Epithelial cell of esophagus (primary cell): Measurements from ENCODE around the gene SPSB1.

Experiments used
- DNase-seq: peaks from one replicate; pipeline ENCODE4 v3.0.0; 2010; ENCODE audit warnings: low read depth
- H3K4me3 ChIP-seq: 2 replicates; pipeline ENCODE4 v1.5.1; 2011; ENCODE audit warnings: mild to moderate bottlenecking, low read length, control low read depth
- TF ChIP-seq, protein P1 (sequence below): IDR thresholded peaks from 2 replicates; pipeline ENCODE4 v1.5.1; 2011; ENCODE audit warnings: low read depth, mild to moderate bottlenecking, low read length, control low read depth, inconsistent platforms; ENCODE audit not compliant: insufficient read depth; ENCODE audit errors: missing control alignments

The SPSB1 gene

GRCh38 chr1:9319208-9319788 lies 26.6 kb downstream of the SPSB1 start:
- TF ChIP-seq, protein P1, sequence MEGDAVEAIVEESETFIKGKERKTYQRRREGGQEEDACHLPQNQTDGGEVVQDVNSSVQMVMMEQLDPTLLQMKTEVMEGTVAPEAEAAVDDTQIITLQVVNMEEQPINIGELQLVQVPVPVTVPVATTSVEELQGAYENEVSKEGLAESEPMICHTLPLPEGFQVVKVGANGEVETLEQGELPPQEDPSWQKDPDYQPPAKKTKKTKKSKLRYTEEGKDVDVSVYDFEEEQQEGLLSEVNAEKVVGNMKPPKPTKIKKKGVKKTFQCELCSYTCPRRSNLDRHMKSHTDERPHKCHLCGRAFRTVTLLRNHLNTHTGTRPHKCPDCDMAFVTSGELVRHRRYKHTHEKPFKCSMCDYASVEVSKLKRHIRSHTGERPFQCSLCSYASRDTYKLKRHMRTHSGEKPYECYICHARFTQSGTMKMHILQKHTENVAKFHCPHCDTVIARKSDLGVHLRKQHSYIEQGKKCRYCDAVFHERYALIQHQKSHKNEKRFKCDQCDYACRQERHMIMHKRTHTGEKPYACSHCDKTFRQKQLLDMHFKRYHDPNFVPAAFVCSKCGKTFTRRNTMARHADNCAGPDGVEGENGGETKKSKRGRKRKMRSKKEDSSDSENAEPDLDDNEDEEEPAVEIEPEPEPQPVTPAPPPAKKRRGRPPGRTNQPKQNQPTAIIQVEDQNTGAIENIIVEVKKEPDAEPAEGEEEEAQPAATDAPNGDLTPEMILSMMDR: no peak
- no peak for DNase-seq

DNA sequence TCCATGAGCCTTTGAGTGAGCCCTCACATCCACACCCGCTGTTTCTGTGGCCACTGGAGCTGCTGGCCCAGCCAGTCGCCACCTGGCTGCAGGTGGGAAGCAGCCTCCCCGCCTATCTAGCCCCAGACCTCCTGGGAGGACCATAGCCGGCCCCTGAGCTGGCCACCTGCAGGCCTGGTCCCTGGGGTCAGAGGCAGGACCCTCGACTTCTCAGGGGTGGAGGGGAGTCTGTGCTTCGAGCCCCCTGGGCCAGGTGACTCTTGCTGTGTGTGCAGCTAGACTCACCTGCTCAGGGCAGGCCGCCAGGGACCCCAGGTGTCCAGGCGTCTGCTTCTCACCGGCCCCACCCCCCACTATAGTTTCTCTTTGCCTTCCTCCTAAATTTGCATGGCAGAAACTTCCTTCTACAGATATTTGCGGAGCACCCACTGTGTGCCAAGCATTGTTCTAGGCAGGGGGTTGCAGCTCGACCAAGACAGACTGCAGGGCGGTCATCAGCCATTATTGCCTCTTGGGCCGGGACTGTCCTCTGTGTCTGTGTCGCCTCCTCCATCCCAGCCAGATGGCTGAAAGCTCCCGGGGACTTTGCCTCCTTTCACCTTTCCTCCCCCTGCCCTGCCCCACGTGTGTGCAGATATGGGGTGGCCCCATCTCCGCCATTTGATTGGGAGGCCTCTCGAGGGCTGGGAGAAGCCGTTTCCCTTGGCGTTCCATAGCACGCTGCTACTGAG lies 27.3 kb downstream of the SPSB1 start:
- H3K4me3 ChIP-seq: no peak overlapping the region
- no peak for DNase-seq
- TF ChIP-seq, protein P1: no peak

More at GRCh38 chr1:9319208-9319788, 26.6 kb downstream of the SPSB1 start:
- H3K4me3 ChIP-seq: no peak overlapping the region

GRCh38 chr1:9320520-9321479 lies 28.1 kb downstream of the SPSB1 start:
- no peak overlapping the region for H3K4me3 ChIP-seq
- DNase-seq: no peak
- TF ChIP-seq, protein P1: no peak

DNA sequence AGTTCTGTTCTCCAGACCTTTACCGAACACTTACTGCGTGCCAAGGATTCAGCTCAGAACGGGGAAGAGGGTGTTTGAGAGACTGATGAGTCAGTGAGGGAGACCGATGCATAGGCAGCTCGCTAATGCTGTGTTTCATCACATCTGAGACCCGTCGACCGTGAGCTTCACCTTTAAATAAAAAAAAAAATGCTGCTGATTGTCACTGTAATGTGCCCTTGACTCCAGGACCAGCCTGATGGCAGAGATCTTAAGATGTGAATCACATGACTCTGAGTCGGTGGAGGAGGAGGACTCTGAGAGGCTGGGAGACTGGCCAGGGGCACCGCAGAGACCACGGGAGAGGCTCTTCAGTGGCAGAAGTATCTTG lies 28.8 kb downstream of the SPSB1 start:
- H3K4me3 ChIP-seq: no peak overlapping the region
- TF ChIP-seq, protein P1: no peak
- DNase-seq: peak; percentile 94

DNA sequence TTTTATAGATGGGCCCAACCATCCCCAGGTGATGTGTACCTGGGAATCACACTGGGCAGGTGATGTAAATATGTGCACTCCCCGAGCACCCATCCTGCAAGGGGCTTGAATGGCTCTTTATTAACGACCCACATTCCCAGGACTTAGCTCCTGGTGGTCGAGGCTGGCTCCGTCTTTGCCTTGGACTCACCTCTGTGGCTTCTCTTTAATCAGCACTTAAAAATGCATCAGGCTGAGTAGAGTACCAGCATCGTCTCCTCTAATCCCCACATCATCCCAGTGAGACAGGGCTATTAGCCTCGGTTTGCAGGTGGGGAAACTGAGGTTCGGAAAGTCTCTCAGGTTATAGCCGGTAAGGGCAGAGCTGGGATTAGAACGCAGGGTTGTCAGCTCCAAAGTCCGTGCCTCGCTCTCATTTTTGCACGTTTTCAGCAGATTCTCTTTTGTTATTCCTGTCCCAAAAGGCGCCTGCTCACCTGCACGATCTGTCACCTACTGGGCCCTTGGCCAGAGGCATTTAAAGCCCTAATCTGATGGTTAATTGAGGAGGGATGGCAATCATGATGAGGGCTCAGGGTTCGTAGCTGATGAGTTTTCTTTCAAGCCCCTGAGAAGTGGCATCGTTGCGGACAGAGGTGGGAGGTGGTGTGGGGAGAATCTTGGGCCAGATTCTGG lies 29.4 kb downstream of the SPSB1 start:
- H3K4me3 ChIP-seq: no peak overlapping the region
- no peak for DNase-seq
- TF ChIP-seq, protein P1: no peak

- no peak overlapping the region for H3K4me3 ChIP-seq
- no peak for DNase-seq
- TF ChIP-seq, protein P1: no peak
These were observed 30.1 kb downstream of the SPSB1 start for GRCh38 chr1:9322661-9323244.
